Ovary (tissue), 3 donors: ENCODE measurements around the gene OBSCN.

Experiments used
- EP300 ChIP-seq: sonication (generic); formaldehyde crosslinking; IDR thresholded peaks from one replicate; pipeline ENCODE4 v1.6.1; 2017; ENCODE audit warnings: antibody characterized with exemption
- POLR2A ChIP-seq: fragments of 450-650 bp; IDR thresholded peaks from one replicate; pipeline ENCODE4 v1.6.1; 2017; ENCODE audit warnings: antibody characterized with exemption, mild to moderate bottlenecking, moderate library complexity
- TF ChIP-seq, protein P1 (sequence below), 3 donors: fragments of 450-650 bp in 2 of 3; fragments of 200-600 bp in 1 of 3; IDR thresholded peaks; one replicate each; pipeline versions ENCODE4 v1.5.1 to v1.8.0; 2016 to 2022; ENCODE audit warnings: antibody characterized with exemption in 3 of 3, mild to moderate bottlenecking in 1 of 3
- donor health status: DM: no; HTN: no; CAD: no.

DNA sequence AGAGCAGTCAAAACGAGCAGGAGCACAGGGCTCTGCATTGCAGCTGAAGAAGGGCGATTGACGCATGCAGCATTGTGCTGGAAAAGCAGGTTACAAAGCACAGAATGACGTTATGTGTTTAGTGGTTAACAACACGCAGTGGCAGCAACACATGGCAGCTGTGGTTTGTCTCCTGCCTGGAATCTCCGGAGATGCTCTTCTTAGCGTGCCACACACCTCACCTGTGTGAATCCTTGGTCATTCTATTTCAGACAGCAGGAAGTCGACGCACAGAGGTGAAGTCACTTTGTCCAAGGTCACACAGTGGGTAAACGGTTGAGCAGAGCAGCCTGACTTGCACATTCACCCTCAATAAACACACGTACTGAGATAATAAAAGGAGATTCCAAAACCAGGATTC, 14.7 kb downstream of the OBSCN start:
- TF ChIP-seq, protein P1, sequence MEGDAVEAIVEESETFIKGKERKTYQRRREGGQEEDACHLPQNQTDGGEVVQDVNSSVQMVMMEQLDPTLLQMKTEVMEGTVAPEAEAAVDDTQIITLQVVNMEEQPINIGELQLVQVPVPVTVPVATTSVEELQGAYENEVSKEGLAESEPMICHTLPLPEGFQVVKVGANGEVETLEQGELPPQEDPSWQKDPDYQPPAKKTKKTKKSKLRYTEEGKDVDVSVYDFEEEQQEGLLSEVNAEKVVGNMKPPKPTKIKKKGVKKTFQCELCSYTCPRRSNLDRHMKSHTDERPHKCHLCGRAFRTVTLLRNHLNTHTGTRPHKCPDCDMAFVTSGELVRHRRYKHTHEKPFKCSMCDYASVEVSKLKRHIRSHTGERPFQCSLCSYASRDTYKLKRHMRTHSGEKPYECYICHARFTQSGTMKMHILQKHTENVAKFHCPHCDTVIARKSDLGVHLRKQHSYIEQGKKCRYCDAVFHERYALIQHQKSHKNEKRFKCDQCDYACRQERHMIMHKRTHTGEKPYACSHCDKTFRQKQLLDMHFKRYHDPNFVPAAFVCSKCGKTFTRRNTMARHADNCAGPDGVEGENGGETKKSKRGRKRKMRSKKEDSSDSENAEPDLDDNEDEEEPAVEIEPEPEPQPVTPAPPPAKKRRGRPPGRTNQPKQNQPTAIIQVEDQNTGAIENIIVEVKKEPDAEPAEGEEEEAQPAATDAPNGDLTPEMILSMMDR (IDR thresholded peaks at IDR 0.05): no peak
- TF ChIP-seq POLR2A (no peak), EP300 (no peak)
